ENCODE data around the gene C1S. TPM values are rescaled to one million over a fixed set of nuclear protein-coding genes. Genes with fewer than 3 reads are reported as not detected.

C1S gene
- total and polyA plus RNA-seq, 9 of the 15 experiments (the other 6 are each of a cell fraction or from before 2014, with no cell fraction given) = 0.08 to 0.84 (median 0.27) TPM

DNA sequence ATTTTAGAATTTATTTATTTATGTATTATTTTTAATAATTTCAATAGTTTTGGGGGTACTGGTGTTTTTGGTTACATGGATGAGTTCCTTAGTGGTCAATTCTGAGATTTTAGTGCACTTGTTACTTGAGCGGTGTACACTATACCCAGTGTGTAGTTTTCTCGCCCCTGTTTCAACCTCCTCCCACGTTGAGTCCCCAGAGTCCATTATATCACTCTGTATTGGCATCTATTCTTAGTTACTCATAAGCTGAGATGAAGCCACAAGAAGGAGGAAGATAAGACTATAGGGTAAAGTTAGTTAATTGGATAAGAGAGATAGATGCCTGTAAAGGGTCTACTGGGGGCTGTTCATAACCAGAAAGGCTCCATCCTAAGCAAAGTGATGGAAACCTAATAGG, 4.0 kb downstream of the C1S start:
- H3K79me2 ChIP-seq (ENCODE audit: control insufficient read depth, insufficient read depth, low read length) = no peaks in the 10 kb centered on the region
- no peak for TF ChIP-seq ELF4 (CRISPR knock-in tag; IDR thresholded peaks at IDR 0.05)
- TF ChIP-seq ZBTB1 (CRISPR knock-in tag; IDR thresholded peaks at IDR 0.05; ENCODE audit: borderline replicate concordance, low read depth) = no peak
- TF ChIP-seq, protein P1, sequence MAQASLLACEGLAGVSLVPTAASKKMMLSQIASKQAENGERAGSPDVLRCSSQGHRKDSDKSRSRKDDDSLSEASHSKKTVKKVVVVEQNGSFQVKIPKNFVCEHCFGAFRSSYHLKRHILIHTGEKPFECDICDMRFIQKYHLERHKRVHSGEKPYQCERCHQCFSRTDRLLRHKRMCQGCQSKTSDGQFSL (CRISPR knock-in tag; IDR thresholded peaks at IDR 0.05) = no peak
- TF ChIP-seq, protein P1 (tag; IDR thresholded peaks at IDR 0.05) = no peak
- TF ChIP-seq, protein P2, sequence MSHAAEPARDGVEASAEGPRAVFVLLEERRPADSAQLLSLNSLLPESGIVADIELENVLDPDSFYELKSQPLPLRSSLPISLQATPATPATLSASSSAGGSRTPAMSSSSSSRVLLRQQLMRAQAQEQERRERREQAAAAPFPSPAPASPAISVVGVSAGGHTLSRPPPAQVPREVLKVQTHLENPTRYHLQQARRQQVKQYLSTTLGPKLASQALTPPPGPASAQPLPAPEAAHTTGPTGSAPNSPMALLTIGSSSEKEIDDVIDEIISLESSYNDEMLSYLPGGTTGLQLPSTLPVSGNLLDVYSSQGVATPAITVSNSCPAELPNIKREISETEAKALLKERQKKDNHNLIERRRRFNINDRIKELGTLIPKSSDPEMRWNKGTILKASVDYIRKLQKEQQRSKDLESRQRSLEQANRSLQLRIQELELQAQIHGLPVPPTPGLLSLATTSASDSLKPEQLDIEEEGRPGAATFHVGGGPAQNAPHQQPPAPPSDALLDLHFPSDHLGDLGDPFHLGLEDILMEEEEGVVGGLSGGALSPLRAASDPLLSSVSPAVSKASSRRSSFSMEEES (CRISPR knock-in tag; IDR thresholded peaks at IDR 0.05) = no peak
- TF ChIP-seq, protein P3, sequence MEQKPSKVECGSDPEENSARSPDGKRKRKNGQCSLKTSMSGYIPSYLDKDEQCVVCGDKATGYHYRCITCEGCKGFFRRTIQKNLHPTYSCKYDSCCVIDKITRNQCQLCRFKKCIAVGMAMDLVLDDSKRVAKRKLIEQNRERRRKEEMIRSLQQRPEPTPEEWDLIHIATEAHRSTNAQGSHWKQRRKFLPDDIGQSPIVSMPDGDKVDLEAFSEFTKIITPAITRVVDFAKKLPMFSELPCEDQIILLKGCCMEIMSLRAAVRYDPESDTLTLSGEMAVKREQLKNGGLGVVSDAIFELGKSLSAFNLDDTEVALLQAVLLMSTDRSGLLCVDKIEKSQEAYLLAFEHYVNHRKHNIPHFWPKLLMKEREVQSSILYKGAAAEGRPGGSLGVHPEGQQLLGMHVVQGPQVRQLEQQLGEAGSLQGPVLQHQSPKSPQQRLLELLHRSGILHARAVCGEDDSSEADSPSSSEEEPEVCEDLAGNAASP (IDR thresholded peaks at IDR 0.05) = no peak
- TF ChIP-seq PCBP1 (IDR thresholded peaks at IDR 0.05; ENCODE audit: low read depth, low read length, poor library complexity, severe bottlenecking) = no peak
- TF ChIP-seq SIX5 (IDR thresholded peaks at IDR 0.05; ENCODE audit: borderline replicate concordance in 1 of 2, insufficient read depth in 1 of 2, low read depth in 1 of 2, low read length in 2 of 2) = no peak
- no peaks in the 10 kb centered on the region for H3K27me3 ChIP-seq (ENCODE audit: control insufficient read depth in 2 of 2, insufficient read depth in 2 of 2, low read length in 2 of 2)
- H2AFZ ChIP-seq (ENCODE audit: low read depth, low read length) = no peak overlapping the region
- ChIA-PET CTCF (ENCODE audit: low intra/inter-chr PET ratio) (no interaction called here), POLR2A (interaction anchor here (1.3 kb wide), 1 partner anchor 11 kb away, joined by 3 read pairs; no protein-coding TSS in a partner anchor)
- H3K4me1 ChIP-seq (replicated peaks in 1 of 2; ENCODE audit: control insufficient read depth in 2 of 2, insufficient read depth in 2 of 2, low read length in 2 of 2) = peaks cover 12 to 18% of the 10 kb centered on the region in 2 experiments; a peak in 3 of 5 replicates
- FAIRE-seq (no peak), DNase-seq (ENCODE audit: extremely low read depth in 1 of 4, low spot score in 3 of 4) (no peak), ATAC-seq (no peak)
- H3K36me3 ChIP-seq (ENCODE audit: control insufficient read depth, insufficient read depth, low read length) = no peaks in the 10 kb centered on the region
- intact Hi-C loops (cut with micrococcal nuclease) = no loop called here
- H3K9me3 ChIP-seq (replicated peaks; ENCODE audit: control insufficient read depth, insufficient read depth, low read depth, low read length) = no peaks in the 10 kb centered on the region
- no peaks in the 10 kb centered on the region for H3K9me1 ChIP-seq (ENCODE audit: control insufficient read depth, insufficient read depth, low read length)
- 31% methylated on average over 3 of the region's 3 CpGs for WGBS (ENCODE audit: insufficient coverage, low coverage, missing lambda C conversion rate)
- BruUV-seq (replicated peaks) = no TSS peak
- no peak overlapping the region for H3K9ac ChIP-seq (ENCODE audit: insufficient read depth in 1 of 2, low read depth in 2 of 2, low read length in 2 of 2)
- H4K20me1 ChIP-seq (replicated peaks; ENCODE audit: control insufficient read depth, insufficient read depth, low read length) = no peaks in the 10 kb centered on the region
- H3K27ac ChIP-seq (ENCODE audit: extremely low read depth, low read depth, low read length) = no peak overlapping the region
- H3K4me2 ChIP-seq (ENCODE audit: insufficient read depth, low read length) = no peak overlapping the region
- H3K4me3 ChIP-seq = no peak overlapping the region
- in situ Hi-C loops (cut with MboI) = no loop called here

Data from K562 (cell line).